GM18868 (cell line): ENCODE results near the gene CCDC137.
"Not testable (repeated sequence)": the region's sequence is repeated elsewhere in the genome, so short reads cannot be mapped to it uniquely, and the experiment has no call there.

Experiments
- ATAC-seq: cut with Tn5 transposase; IDR thresholded peaks from one replicate; pipeline ENCODE4 v1.9.1; 2021; ENCODE audit warnings: mild to moderate bottlenecking, moderate library complexity; ENCODE audit not compliant: unreplicated experiment

The CCDC137 gene

GRCh38 chr17:81666342-81667191, at the start of gene CCDC137, which contains the start of gene OXLD1:
Gene CCDC137, plus strand, starts transcription at chr17:81666737. Its CDS starts 30 bp downstream, at chr17:81666767.
Gene OXLD1, minus strand, starts transcription at chr17:81666605. Its CDS starts 28 bp downstream, at chr17:81666577.
- peak; percentile 96 for ATAC-seq

GRCh38 chr17:81616877-81617276, 49.7 kb upstream of the CCDC137 start:
- no peak for ATAC-seq

- ATAC-seq, result not testable (repeated sequence)
Measured at GRCh38 chr17:81618307-81618706, 48.2 kb upstream of the CCDC137 start.

GRCh38 chr17:81621494-81622130, 44.9 kb upstream of the CCDC137 start:
- no peak for ATAC-seq

GRCh38 chr17:81630274-81630673, 36.3 kb upstream of the CCDC137 start:
- ATAC-seq, result no peak

- no peak for ATAC-seq
Measured at GRCh38 chr17:81631482-81631881, 35.1 kb upstream of the CCDC137 start.

- no peak for ATAC-seq
Measured at GRCh38 chr17:81635431-81635830, 31.1 kb upstream of the CCDC137 start.

- ATAC-seq, result no peak
Measured at GRCh38 chr17:81635973-81636504, 30.5 kb upstream of the CCDC137 start.

GRCh38 chr17:81636505-81637288, 29.8 kb upstream of the CCDC137 start, which contains the start of the genes NPLOC4 and TSPAN10:
Gene NPLOC4, minus strand, starts transcription at chr17:81637112. Its CDS starts 182 bp downstream, at chr17:81636930.
Gene TSPAN10, plus strand, starts transcription at chr17:81637196. Its CDS starts 5,217 bp downstream, at chr17:81642413.
- ATAC-seq, result peak; percentile 77

GRCh38 chr17:81638683-81639082, 27.9 kb upstream of the CCDC137 start:
- ATAC-seq, result no peak

GRCh38 chr17:81640011-81640410, 26.5 kb upstream of the CCDC137 start:
- ATAC-seq, result no peak

GRCh38 chr17:81641825-81642489, 24.6 kb upstream of the CCDC137 start:
- ATAC-seq, result no peak

GRCh38 chr17:81644496-81644895, 22.0 kb upstream of the CCDC137 start:
- ATAC-seq, result no peak

GRCh38 chr17:81644976-81645952, 21.3 kb upstream of the CCDC137 start:
- no peak for ATAC-seq

- no peak for ATAC-seq
Measured at GRCh38 chr17:81646869-81647600, 19.5 kb upstream of the CCDC137 start.

- ATAC-seq, result no peak
Measured at GRCh38 chr17:81647640-81648012, 18.9 kb upstream of the CCDC137 start.

- no peak for ATAC-seq
Measured at GRCh38 chr17:81648013-81648706, 18.4 kb upstream of the CCDC137 start.

- no peak for ATAC-seq
Measured at GRCh38 chr17:81648707-81649085, 17.8 kb upstream of the CCDC137 start.
